Urothelium cell line (cell line): ENCODE results near the gene PLPPR4.
A peak's percentile ranks its signal among the peaks of the same experiment; 100 is the strongest.
"Not testable (repeated sequence)": the region's sequence is repeated elsewhere in the genome, so short reads cannot be mapped to it uniquely, and the experiment has no call there.

Source experiments
- DNase-seq: peaks from one replicate; pipeline ENCODE4 v3.0.0; 2011; ENCODE audit warnings: low spot score, mixed read lengths
- FAIRE-seq: peaks from 2 replicates; lab custom pipeline; 2011; peaks lifted over from hg19 to GRCh38; lab: Jason Lieb, UNC

PLPPR4 gene

GRCh38 chr1:99268021-99268420, 3.7 kb downstream of the PLPPR4 start:
- FAIRE-seq, result no peak

GRCh38 chr1:99269321-99269720, 5.0 kb downstream of the PLPPR4 start:
- no peak for FAIRE-seq
- no peak for DNase-seq

More at GRCh38 chr1:99268021-99268420, 3.7 kb downstream of the PLPPR4 start:
- no peak for DNase-seq

GRCh38 chr1:99270646-99271045, 6.4 kb downstream of the PLPPR4 start:
- DNase-seq (no peak), FAIRE-seq (no peak)

GRCh38 chr1:99271249-99271648, 7.0 kb downstream of the PLPPR4 start:
- FAIRE-seq (no peak), DNase-seq (no peak)

- DNase-seq, result no peak
- FAIRE-seq, result no peak
Measured at GRCh38 chr1:99277066-99277465, 12.8 kb downstream of the PLPPR4 start.

GRCh38 chr1:99279525-99279924, 15.2 kb downstream of the PLPPR4 start:
- FAIRE-seq, result no peak
- DNase-seq, result no peak

GRCh38 chr1:99281105-99281504, 16.8 kb downstream of the PLPPR4 start:
- FAIRE-seq (no peak), DNase-seq (no peak)

GRCh38 chr1:99282536-99282935, 18.2 kb downstream of the PLPPR4 start:
- FAIRE-seq, result no peak
- DNase-seq, result no peak

- FAIRE-seq, DNase-seq: not testable (repeated sequence)
Measured at GRCh38 chr1:99283521-99283920, 19.2 kb downstream of the PLPPR4 start.

- FAIRE-seq (no peak), DNase-seq (no peak)
Measured at GRCh38 chr1:99292886-99293285, 28.6 kb downstream of the PLPPR4 start.

GRCh38 chr1:99297923-99298322, 33.6 kb downstream of the PLPPR4 start:
- FAIRE-seq (no peak), DNase-seq (no peak)

GRCh38 chr1:99304725-99305282, 40.5 kb downstream of the PLPPR4 start:
- FAIRE-seq, result no peak
- DNase-seq, result no peak

- DNase-seq, result peak; percentile 16
- FAIRE-seq, result no peak
Measured at GRCh38 chr1:99305626-99306025, 41.3 kb downstream of the PLPPR4 start.

GRCh38 chr1:99306056-99306455, 41.8 kb downstream of the PLPPR4 start:
- FAIRE-seq, result no peak

GRCh38 chr1:99306644-99307043, 42.4 kb downstream of the PLPPR4 start:
- FAIRE-seq, result no peak

More at GRCh38 chr1:99306056-99306455, 41.8 kb downstream of the PLPPR4 start:
- no peak for DNase-seq

GRCh38 chr1:99315305-99315704, 51.0 kb downstream of the PLPPR4 start:
- no peak for FAIRE-seq
- no peak for DNase-seq

More at GRCh38 chr1:99306644-99307043, 42.4 kb downstream of the PLPPR4 start:
- no peak for DNase-seq

GRCh38 chr1:99326215-99326949, 62.1 kb downstream of the PLPPR4 start:
- FAIRE-seq (no peak), DNase-seq (no peak)

GRCh38 chr1:99327357-99327756, 63.1 kb downstream of the PLPPR4 start:
- no peak for FAIRE-seq
- no peak for DNase-seq

GRCh38 chr1:99328171-99328570, 63.9 kb downstream of the PLPPR4 start:
- FAIRE-seq (no peak), DNase-seq (no peak)

GRCh38 chr1:99331083-99331482, 66.8 kb downstream of the PLPPR4 start:
- DNase-seq, result no peak
- no peak for FAIRE-seq

- DNase-seq (no peak), FAIRE-seq (no peak)
Measured at GRCh38 chr1:99331636-99332035, 67.3 kb downstream of the PLPPR4 start.

GRCh38 chr1:99332561-99332960, 68.3 kb downstream of the PLPPR4 start:
- DNase-seq (no peak), FAIRE-seq (no peak)
